OCI-LY3 (cell line): ENCODE measurements around the gene IL1RAP.

Source experiments
- H2AFZ ChIP-seq: fragments of 200-600, 300-600 bp; shearing (Covaris generic); 2 replicates; pipeline ENCODE4 v1.6.0; 2014; ENCODE audit warnings: antibody characterized with exemption, low read depth, low read length
- H3K27ac ChIP-seq: fragments of 200-600, 300-600 bp; sonication (generic); 2 replicates; pipeline ENCODE4 v1.5.1; 2014; ENCODE audit warnings: mild to moderate bottlenecking, low read length, moderate library complexity, mixed read lengths
- H3K27me3 ChIP-seq: fragments of 200-600, 300-600 bp; sonication (generic); 2 replicates; pipeline ENCODE4 v1.6.1; 2014; ENCODE audit warnings: low read depth, low read length, mixed read lengths
- H3K36me3 ChIP-seq: fragments of 200-600, 300-600 bp; sonication (generic); replicated peaks from 2 replicates; pipeline ENCODE3; 2014; ENCODE audit warnings: low read depth, low read length, mixed read lengths
- H3K4me1 ChIP-seq: fragments of 300-600, 200-600 bp; sonication (generic); 2 replicates; pipeline ENCODE4 v1.6.1; 2014; ENCODE audit warnings: low read length, mixed read lengths
- H3K4me2 ChIP-seq: fragments of 200-600, 300-600 bp; sonication (generic); 2 replicates; pipeline ENCODE4 v1.6.1; 2014; ENCODE audit warnings: low read length, mixed read lengths
- H3K4me3 ChIP-seq: fragments of 300-600, 200-600 bp; sonication (generic); 2 replicates; pipeline ENCODE4 v1.5.1; 2014; ENCODE audit warnings: antibody characterized with exemption, mild to moderate bottlenecking, low read length, moderate library complexity
- H3K79me2 ChIP-seq: fragments of 300-600, 200-600 bp; shearing (Covaris generic); 2 replicates; pipeline ENCODE4 v1.6.1; 2014; ENCODE audit warnings: mild to moderate bottlenecking, low read length, mixed read lengths
- H3K9ac ChIP-seq: fragments of 300-600, 200-600 bp; shearing (Covaris generic); 2 replicates; pipeline ENCODE4 v1.6.0; 2014; ENCODE audit warnings: mild to moderate bottlenecking, low read length, moderate library complexity
- H3K9me3 ChIP-seq: fragments of 200-600, 300-600 bp; shearing (Covaris generic); 2 replicates; pipeline ENCODE4 v1.6.1; 2014; ENCODE audit warnings: low read length, mixed read lengths; ENCODE audit not compliant: insufficient read depth
- H4K20me1 ChIP-seq: fragments of 200-600, 300-600 bp; sonication (generic); 2 replicates; pipeline ENCODE4 v1.6.1; 2016; ENCODE audit warnings: low read length, mixed read lengths; ENCODE audit not compliant: insufficient read depth
- CTCF ChIP-seq: fragments of 200-600, 300-600 bp; sonication (generic); IDR thresholded peaks from 2 replicates; pipeline ENCODE4 v1.5.1; 2014; ENCODE audit warnings: antibody characterized with exemption, low read length, low read depth
- EZH2phosphoT487 ChIP-seq: fragments of 200-600 bp; shearing (Covaris generic); IDR thresholded peaks from 2 replicates; pipeline ENCODE4 v1.6.1; 2018; ENCODE audit warnings: antibody characterized with exemption, mixed run types, low read depth

IL1RAP gene

DNA sequence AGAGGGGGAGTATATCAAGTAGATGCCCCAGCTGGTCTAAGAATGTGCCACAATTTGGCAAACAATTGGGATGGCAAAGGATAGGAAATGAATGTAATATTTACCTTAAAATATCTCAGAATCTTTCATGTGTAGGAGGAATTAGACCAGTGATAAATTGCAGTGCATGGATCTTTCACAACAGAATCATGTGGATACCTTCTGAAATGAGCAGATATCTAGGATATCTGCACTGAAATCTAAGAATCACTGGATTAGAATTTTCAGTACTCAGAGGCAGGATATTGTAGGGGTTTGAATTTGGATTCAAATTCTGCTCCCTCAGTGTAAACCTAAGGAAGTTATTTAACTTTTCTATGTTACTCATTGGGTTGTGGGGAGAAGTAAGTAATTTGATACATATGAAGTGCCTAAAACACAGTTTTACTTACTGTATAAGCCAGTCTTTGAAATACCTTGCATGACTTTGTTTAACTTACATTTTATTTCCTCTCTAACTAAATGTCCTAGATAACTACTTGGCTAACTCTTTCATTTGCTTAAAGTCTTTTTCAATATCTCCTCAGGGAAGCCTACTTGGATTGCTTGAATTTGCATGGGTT, 8.8 kb downstream of the IL1RAP start:
- Histone ChIP-seq H3K79me2 (no peaks in the 10 kb centered on the region), H3K4me3 (no peak overlapping the region), H4K20me1 (no peaks in the 10 kb centered on the region), H2AFZ (no peak overlapping the region), H3K27ac (no peak overlapping the region), H3K36me3 (no peaks in the 10 kb centered on the region), H3K9me3 (no peaks in the 10 kb centered on the region), H3K4me2 (no peak overlapping the region), H3K4me1 (no peaks in the 10 kb centered on the region), H3K27me3 (no peaks in the 10 kb centered on the region), H3K9ac (no peak overlapping the region)
- TF ChIP-seq EZH2phosphoT487 (no peak), CTCF (no peak)

DNA sequence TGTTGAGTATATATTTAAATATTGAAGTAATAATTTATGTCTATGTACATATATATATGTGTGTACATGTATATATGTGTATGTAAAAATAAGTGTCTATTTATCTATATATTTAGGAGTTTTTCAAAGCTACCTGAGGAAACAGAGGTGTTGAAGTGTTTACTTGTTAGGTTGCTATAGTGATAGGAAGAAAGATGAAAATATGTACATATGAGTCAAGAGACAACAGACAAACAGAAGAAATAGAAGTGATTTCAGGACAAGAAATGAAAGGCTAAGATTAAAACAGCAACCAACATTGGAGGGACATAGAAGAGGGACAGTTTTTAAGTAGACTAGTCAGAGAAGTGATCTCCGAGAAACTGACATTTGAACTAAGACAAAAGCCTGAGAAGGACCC, 11.1 kb downstream of the IL1RAP start:
- H2AFZ ChIP-seq = no peak overlapping the region
- H3K4me2 ChIP-seq = no peak overlapping the region
- no peaks in the 10 kb centered on the region for H3K4me1 ChIP-seq
- H3K27ac ChIP-seq = no peak overlapping the region
- no peak overlapping the region for H3K4me3 ChIP-seq
- no peaks in the 10 kb centered on the region for H4K20me1 ChIP-seq
- no peaks in the 10 kb centered on the region for H3K36me3 ChIP-seq
- H3K27me3 ChIP-seq = no peaks in the 10 kb centered on the region
- no peak overlapping the region for H3K9ac ChIP-seq
- H3K79me2 ChIP-seq = no peaks in the 10 kb centered on the region
- H3K9me3 ChIP-seq = no peaks in the 10 kb centered on the region
- TF ChIP-seq EZH2phosphoT487 = no peak
- no peak for TF ChIP-seq CTCF

DNA sequence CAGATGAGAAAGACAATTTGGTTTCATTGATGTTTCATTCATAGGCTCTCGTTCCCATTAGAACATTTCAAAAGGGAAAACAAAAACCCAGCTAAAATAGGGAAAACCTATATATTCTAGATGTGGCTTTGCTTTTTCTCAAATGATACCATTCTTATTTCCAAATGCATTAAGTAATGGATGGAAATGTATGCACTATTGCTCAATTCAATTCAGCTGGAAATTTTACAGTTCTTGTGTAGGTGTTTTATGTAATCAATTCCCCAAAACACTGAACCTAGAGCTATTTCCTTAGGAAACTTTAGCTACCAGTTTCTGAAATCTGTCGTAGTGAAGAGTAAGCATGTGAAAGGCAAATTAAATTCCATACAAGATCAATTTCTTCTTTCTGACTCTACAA, 11.7 kb downstream of the IL1RAP start:
- Histone ChIP-seq H4K20me1 (no peaks in the 10 kb centered on the region), H3K9me3 (no peaks in the 10 kb centered on the region), H3K79me2 (no peaks in the 10 kb centered on the region), H3K4me1 (no peaks in the 10 kb centered on the region), H3K4me3 (no peak overlapping the region), H2AFZ (no peak overlapping the region), H3K27ac (no peak overlapping the region), H3K27me3 (no peaks in the 10 kb centered on the region), H3K36me3 (no peaks in the 10 kb centered on the region), H3K9ac (no peak overlapping the region), H3K4me2 (no peak overlapping the region)
- TF ChIP-seq CTCF (no peak), EZH2phosphoT487 (no peak)

GRCh38 chr3:190526787-190527762, 13.2 kb downstream of the IL1RAP start:
- H2AFZ ChIP-seq = no peak overlapping the region
- no peaks in the 10 kb centered on the region for H3K79me2 ChIP-seq
- H3K4me2 ChIP-seq = no peak overlapping the region
- TF ChIP-seq CTCF (no peak), EZH2phosphoT487 (no peak)
- H3K36me3 ChIP-seq = no peaks in the 10 kb centered on the region
- no peak overlapping the region for H3K27ac ChIP-seq
- H3K4me1 ChIP-seq = no peaks in the 10 kb centered on the region
- no peak overlapping the region for H3K4me3 ChIP-seq
- H4K20me1 ChIP-seq = no peaks in the 10 kb centered on the region
- no peak overlapping the region for H3K9ac ChIP-seq
- H3K9me3 ChIP-seq = no peaks in the 10 kb centered on the region
- H3K27me3 ChIP-seq = no peaks in the 10 kb centered on the region
